HUES6 (cell line): ENCODE results near the gene ADM.

Experiments used
- H3K27ac ChIP-seq: 2 replicates; pipeline ENCODE4 v1.7.0; 2013; ENCODE audit warnings: low read depth, mild to moderate bottlenecking, low read length, inconsistent platforms
- H3K27me3 ChIP-seq: 2 replicates; pipeline ENCODE4 v1.6.1; 2013; ENCODE audit warnings: low read length; ENCODE audit not compliant: control insufficient read depth, insufficient read depth
- H3K36me3 ChIP-seq: 2 replicates; pipeline ENCODE4 v1.6.1; 2013; ENCODE audit warnings: low read length; ENCODE audit not compliant: control insufficient read depth, insufficient read depth
- H3K4me1 ChIP-seq: 2 replicates; pipeline ENCODE4 v1.6.1; 2013; ENCODE audit warnings: low read length; ENCODE audit not compliant: control insufficient read depth, insufficient read depth
- H3K4me3 ChIP-seq: 2 replicates; pipeline ENCODE4 v1.5.1; 2013; ENCODE audit warnings: low read depth, low read length
- H3K9ac ChIP-seq: one replicate; pipeline ENCODE4 v1.6.1; 2013; ENCODE audit warnings: mild to moderate bottlenecking, low read length
- H3K9me3 ChIP-seq: 2 replicates; pipeline ENCODE4 v1.6.1; 2013; ENCODE audit warnings: low read depth, low read length; ENCODE audit not compliant: control insufficient read depth, insufficient read depth

Gene ADM

GRCh38 chr11:10338287-10338686 is 33.4 kb downstream of the ADM start:
- Histone ChIP-seq H3K9me3 (no peaks in the 10 kb centered on the region), H3K9ac (no peak overlapping the region), H3K36me3 (no peaks in the 10 kb centered on the region), H3K27me3 (no peaks in the 10 kb centered on the region), H3K27ac (no peak overlapping the region), H3K4me3 (no peak overlapping the region), H3K4me1 (no peaks in the 10 kb centered on the region)

- Histone ChIP-seq H3K4me3 (no peak overlapping the region), H3K36me3 (no peaks in the 10 kb centered on the region), H3K27ac (no peak overlapping the region), H3K9ac (no peak overlapping the region), H3K9me3 (no peaks in the 10 kb centered on the region), H3K27me3 (no peaks in the 10 kb centered on the region), H3K4me1 (peaks cover 42% of the 10 kb centered on the region)
These were observed 43.9 kb downstream of the ADM start for GRCh38 chr11:10348650-10349280.

- Histone ChIP-seq H3K4me3 (no peak overlapping the region), H3K9ac (no peak overlapping the region), H3K9me3 (no peaks in the 10 kb centered on the region), H3K27me3 (no peaks in the 10 kb centered on the region), H3K36me3 (no peaks in the 10 kb centered on the region), H3K4me1 (peaks cover 46% of the 10 kb centered on the region), H3K27ac (peak overlapping the region; percentile 1; the same call in 1 of the 2 replicates)
These were observed 44.4 kb downstream of the ADM start for GRCh38 chr11:10349281-10349665.

GRCh38 chr11:10349806-10350205 is 44.9 kb downstream of the ADM start:
- Histone ChIP-seq H3K27me3 (no peaks in the 10 kb centered on the region), H3K4me3 (no peak overlapping the region), H3K36me3 (no peaks in the 10 kb centered on the region), H3K9me3 (no peaks in the 10 kb centered on the region), H3K4me1 (peaks cover 51% of the 10 kb centered on the region), H3K27ac (peak overlapping the region; percentile 1; the same call in 1 of the 2 replicates), H3K9ac (no peak overlapping the region)

- Histone ChIP-seq H3K9me3 (no peaks in the 10 kb centered on the region), H3K27ac (peak overlapping the region; percentile 98), H3K9ac (peak overlapping the region; percentile 88), H3K27me3 (no peaks in the 10 kb centered on the region), H3K36me3 (no peaks in the 10 kb centered on the region), H3K4me1 (peaks cover 51% of the 10 kb centered on the region), H3K4me3 (no peak overlapping the region)
These were observed 45.5 kb downstream of the ADM start for GRCh38 chr11:10350334-10350733.

GRCh38 chr11:10351435-10351764 is 46.5 kb downstream of the ADM start:
- Histone ChIP-seq H3K4me3 (peak overlapping the region; percentile 19), H3K36me3 (no peaks in the 10 kb centered on the region), H3K27me3 (no peaks in the 10 kb centered on the region), H3K27ac (peak overlapping the region; percentile 98), H3K9me3 (peaks cover 7% of the 10 kb centered on the region), H3K4me1 (peaks cover 51% of the 10 kb centered on the region), H3K9ac (peak overlapping the region; percentile 88)

- Histone ChIP-seq H3K4me1 (peaks cover 51% of the 10 kb centered on the region), H3K27me3 (no peaks in the 10 kb centered on the region), H3K9me3 (peaks cover 7% of the 10 kb centered on the region), H3K27ac (peak overlapping the region; percentile 98), H3K9ac (peak overlapping the region; percentile 88), H3K4me3 (peak overlapping the region; percentile 19), H3K36me3 (no peaks in the 10 kb centered on the region)
These were observed 47.1 kb downstream of the ADM start for GRCh38 chr11:10351765-10352641.

- H3K4me1 ChIP-seq: peaks cover 51% of the 10 kb centered on the region
- no peak overlapping the region for H3K4me3 ChIP-seq
- H3K36me3 ChIP-seq: no peaks in the 10 kb centered on the region
- H3K9me3 ChIP-seq: peaks cover 7% of the 10 kb centered on the region
- H3K27ac ChIP-seq: peak overlapping the region; percentile 98
- H3K27me3 ChIP-seq: no peaks in the 10 kb centered on the region
- peak overlapping the region; percentile 88 for H3K9ac ChIP-seq
These were observed 48.2 kb downstream of the ADM start for GRCh38 chr11:10352921-10353550.

- no peaks in the 10 kb centered on the region for H3K36me3 ChIP-seq
- H3K4me1 ChIP-seq: peaks cover 46% of the 10 kb centered on the region
- peaks cover 9% of the 10 kb centered on the region for H3K9me3 ChIP-seq
- no peaks in the 10 kb centered on the region for H3K27me3 ChIP-seq
- H3K4me3 ChIP-seq: no peak overlapping the region
- H3K9ac ChIP-seq: no peak overlapping the region
- peak overlapping the region; percentile 98 for H3K27ac ChIP-seq
These were observed 49.5 kb downstream of the ADM start for GRCh38 chr11:10354389-10354788.

- no peak overlapping the region for H3K27ac ChIP-seq
- H3K9ac ChIP-seq: no peak overlapping the region
- peaks cover 12% of the 10 kb centered on the region for H3K9me3 ChIP-seq
- H3K27me3 ChIP-seq: no peaks in the 10 kb centered on the region
- H3K36me3 ChIP-seq: no peaks in the 10 kb centered on the region
- H3K4me1 ChIP-seq: peaks cover 38% of the 10 kb centered on the region
- H3K4me3 ChIP-seq: no peak overlapping the region
These were observed 50.4 kb downstream of the ADM start for GRCh38 chr11:10355257-10355661.

GRCh38 chr11:10356161-10356560 is 51.3 kb downstream of the ADM start:
- Histone ChIP-seq H3K9me3 (peaks cover 12% of the 10 kb centered on the region), H3K36me3 (no peaks in the 10 kb centered on the region), H3K9ac (no peak overlapping the region), H3K4me1 (peaks cover 29% of the 10 kb centered on the region), H3K4me3 (no peak overlapping the region), H3K27ac (no peak overlapping the region), H3K27me3 (no peaks in the 10 kb centered on the region)
